DND-41 (cell line): Measurements from ENCODE around the gene PIAS1.

Experiments
- CTCF ChIP-seq: IDR thresholded peaks from 2 replicates; pipeline ENCODE4 v1.5.1; 2012; ENCODE audit warnings: borderline replicate concordance, low read length, moderate library complexity, mild to moderate bottlenecking; ENCODE audit not compliant: poor library complexity, severe bottlenecking; ENCODE audit errors: extremely low read depth
- EZH2 ChIP-seq: IDR thresholded peaks from 3 replicates; pipeline ENCODE4 v1.6.1; 2012; ENCODE audit warnings: borderline replicate concordance, low read depth, mild to moderate bottlenecking, moderate library complexity, low read length, inconsistent platforms; ENCODE audit not compliant: severe bottlenecking

GRCh38 chr15:68192117-68192516 lies 138.0 kb downstream of the PIAS1 start:
- TF ChIP-seq CTCF (no peak), EZH2 (no peak)
